HepG2 (cell line): Measurements from ENCODE around the gene CD276. TPM values are rescaled to one million over a fixed set of nuclear protein-coding genes. Genes with fewer than 3 reads are reported as not detected.
A peak's percentile ranks its signal among the peaks of the same experiment; 100 is the strongest.

Experiments used
- ATAC-seq: fragments of 200-7000 bp; cut with Tn5 transposase; 3 replicates; pipeline ENCODE4 v1.9.1; 2020; ENCODE audit warnings: mild to moderate bottlenecking, moderate library complexity
- BruUV-seq: library from RNA; stranded (reverse); fragments of 400-500 nt; replicated peaks from 2 replicates; lab custom pipeline; 2021; lab: Mats Ljungman, UMichigan
- CTCF ChIA-PET: fragments of 300-600 bp; formaldehyde crosslinking; extraction: SDS; loops from one replicate; lab custom pipeline; 2021; ENCODE audit warnings: low total read pairs, inconsistent platforms, low intra/inter-chr PET ratio; lab: Yijun Ruan, JAX
- POLR2A ChIA-PET: fragments of 350-600 bp; sonication (Branson Sonifier 250); formaldehyde crosslinking; loops from one replicate; lab custom pipeline; 2020; ENCODE audit warnings: antibody characterized with exemption, inconsistent platforms; lab: Yijun Ruan, JAX
- DNase-seq: peaks from one replicate; pipeline ENCODE4 v3.0.0-alpha.2; 2015; ENCODE audit warnings: low spot score
- FAIRE-seq: peaks from 3 replicates; lab custom pipeline; 2011; peaks lifted over from hg19 to GRCh38; lab: Jason Lieb, UNC
- H2AFZ ChIP-seq: one replicate; pipeline ENCODE4 v1.6.1; 2011; ENCODE audit warnings: low read length, inconsistent platforms
- H3K27ac ChIP-seq: fragments of 300-600 bp; 3 replicates; pipeline ENCODE4 v1.8.0; 2011; ENCODE audit warnings: mixed run types, mild to moderate bottlenecking, mixed read lengths, low read length, inconsistent platforms; ENCODE audit not compliant: insufficient read depth; ENCODE audit errors: extremely low read length
- H3K27me3 ChIP-seq, 2 experiments: fragments of 200-600 bp in 1 of 2; 2 replicates in 1 of 2; 3 replicates in 1 of 2; pipeline versions ENCODE4 v1.6.0 to v1.8.0; 2011; ENCODE audit warnings: low read length in 2 of 2, mild to moderate bottlenecking in 2 of 2, moderate library complexity in 2 of 2, inconsistent platforms in 1 of 2; ENCODE audit not compliant: insufficient read depth in 2 of 2, control insufficient read depth in 1 of 2
- H3K36me3 ChIP-seq, 2 experiments: fragments of 200-600 bp in 1 of 2; replicated peaks in 1 of 2; 2 replicates in 1 of 2; 3 replicates in 1 of 2; pipeline versions ENCODE4 v1.5.1 to v1.8.0; 2011; ENCODE audit warnings: low read length in 2 of 2, inconsistent platforms in 1 of 2; ENCODE audit not compliant: insufficient read depth in 2 of 2, control insufficient read depth in 1 of 2
- H3K4me1 ChIP-seq: 2 replicates; pipeline ENCODE4 v1.5.1; 2012; ENCODE audit warnings: low read length, inconsistent platforms; ENCODE audit not compliant: insufficient read depth
- H3K4me2 ChIP-seq: 2 replicates; pipeline ENCODE4 v1.6.0; 2011; ENCODE audit warnings: low read depth, low read length, inconsistent platforms
- H3K4me3 ChIP-seq, 3 experiments: fragments of 200-600 bp in 1 of 3; sonication (generic), shearing (Covaris generic) in 1 of 3; replicated peaks in 1 of 3; 2 replicates each; pipeline ENCODE4 v1.5.1; 2011 to 2016; ENCODE audit warnings: low read length in 3 of 3, inconsistent platforms in 2 of 3, low read depth in 2 of 3, mild to moderate bottlenecking in 2 of 3, control low read depth in 1 of 3, mixed read lengths in 1 of 3; ENCODE audit not compliant: insufficient read depth in 1 of 3
- H3K79me2 ChIP-seq: one replicate; pipeline ENCODE4 v1.6.1; 2011; ENCODE audit warnings: low read length, inconsistent platforms; ENCODE audit not compliant: insufficient read depth
- H3K9ac ChIP-seq: 2 replicates; pipeline ENCODE4 v1.6.0; 2011; ENCODE audit warnings: mild to moderate bottlenecking, low read depth, low read length, inconsistent platforms; ENCODE audit not compliant: insufficient read depth
- H3K9me3 ChIP-seq: 2 replicates; pipeline ENCODE4 v1.5.1; 2012; ENCODE audit warnings: mild to moderate bottlenecking, low read length
- H4K20me1 ChIP-seq: 2 replicates; pipeline ENCODE4 v1.6.0; 2011; ENCODE audit warnings: inconsistent platforms, mild to moderate bottlenecking, low read length, moderate library complexity; ENCODE audit not compliant: insufficient read depth
- AFF4 ChIP-seq: sonication (generic); formaldehyde crosslinking; IDR thresholded peaks from 2 replicates; pipeline ENCODE4 v1.4.0; 2020; ENCODE audit warnings: missing genetic modification reagents
- CTCF ChIP-seq: sonication (generic); formaldehyde crosslinking; IDR thresholded peaks from 2 replicates; pipeline ENCODE4 v1.5.0; 2020; ENCODE audit warnings: mild to moderate bottlenecking, missing genetic modification reagents, moderate library complexity
- DMTF1 ChIP-seq: sonication (generic); formaldehyde crosslinking; IDR thresholded peaks from 2 replicates; pipeline ENCODE4 v1.4.0; 2020; ENCODE audit warnings: mild to moderate bottlenecking, missing genetic modification reagents
- E2F2 ChIP-seq: sonication (generic); formaldehyde crosslinking; IDR thresholded peaks from 2 replicates; pipeline ENCODE4 v1.4.0; 2020; ENCODE audit warnings: missing genetic modification reagents, borderline replicate concordance
- RFX1 ChIP-seq: fragments of 450-650 bp; IDR thresholded peaks from 2 replicates; pipeline ENCODE4 v1.6.1; 2017
- SRF ChIP-seq: IDR thresholded peaks from 2 replicates; pipeline ENCODE4 v1.6.1; 2011; ENCODE audit warnings: mild to moderate bottlenecking, low read depth, low read length, moderate library complexity
- TBX2 ChIP-seq: sonication (generic); formaldehyde crosslinking; IDR thresholded peaks from 2 replicates; pipeline ENCODE4 v1.5.0; 2020; ENCODE audit warnings: missing genetic modification reagents, mild to moderate bottlenecking, borderline replicate concordance
- TFAP4 ChIP-seq: sonication (generic); IDR thresholded peaks from 2 replicates; pipeline ENCODE4 v1.6.1; 2016; ENCODE audit warnings: low read depth, borderline replicate concordance
- ZNF569 ChIP-seq: sonication (generic); formaldehyde crosslinking; IDR thresholded peaks from 2 replicates; pipeline ENCODE4 v1.5.0; 2020; ENCODE audit warnings: mild to moderate bottlenecking, missing genetic modification reagents, moderate library complexity, borderline replicate concordance
- WGBS: methylation state at CpG from one replicate; pipeline ENCODE4 v1.1.6; 2017; ENCODE audit warnings: low lambda C conversion rate; 5-methylcytosine and 5-hydroxymethylcytosine counted together
- in situ Hi-C: cut with HindIII; loops from 2 replicates; pipeline ENCODE4 v1.10.0; 2017; ENCODE audit warnings: low pct_unique_long_range_greater_than_20kb; ENCODE audit not compliant: extremely low pct_ligation_motif_present
- intact Hi-C: fragments of 100-400 bp; cut with micrococcal nuclease; formaldehyde crosslinking; loops from one replicate; pipeline ENCODE4 v1.10.0; 2022; ENCODE audit not compliant: unreplicated experiment
- polyA plus RNA-seq, 8 experiments: library from polyadenylated mRNA; depleted of rRNA in 3 of 8; stranded (reverse) in 7 of 8; unstranded in 1 of 8; fragments of >200 nt; fragmentation: Illumina TruSeq in 4 of 8; extraction: Trizol in 4 of 8; gene quantifications; 2 replicates each; pipeline versions ENCODE4 v1.2.1 to v1.2.3, GENCODE V29; 2011 to 2016; ENCODE audit warnings: low read depth in 4 of 8, missing spikeins in 1 of 8, mixed read lengths in 1 of 8; ENCODE audit not compliant: insufficient read depth in 1 of 8
- total RNA-seq, 5 experiments: library from RNA; depleted of rRNA; stranded (reverse); fragments of >200 nt; fragmentation: Illumina TruSeq; extraction: Trizol; gene quantifications; 2 replicates each; pipeline ENCODE4 v1.2.3, GENCODE V29; 2016; ENCODE audit warnings: low read depth in 1 of 5

The CD276 gene
- total and polyA plus RNA-seq, 2 of the 13 experiments (the other 11 are each of a cell fraction or from before 2014, with no cell fraction given): 24.6 to 55.2 TPM

- Histone ChIP-seq H3K27me3 (no peaks in the 10 kb centered on the region), H3K27ac (no peak overlapping the region), H3K9ac (no peak overlapping the region), H3K36me3 (peaks cover 6 to 16% of the 10 kb centered on the region in 2 experiments; a peak in 4 of 5 replicates), H3K4me3 (no peak overlapping the region), H3K79me2 (peaks cover 9% of the 10 kb centered on the region), H2AFZ (no peak overlapping the region), H3K4me1 (peaks cover 9% of the 10 kb centered on the region), H3K4me2 (no peak overlapping the region), H3K9me3 (no peaks in the 10 kb centered on the region), H4K20me1 (peaks cover 13% of the 10 kb centered on the region; the same call in 1 of the 2 replicates)
- ChIA-PET POLR2A (no interaction called here), CTCF (interaction anchor here (0.8 to 2.6 kb wide), 7 partner anchors 12 to 394 kb away, joined by 3 to 69 read pairs (median 11); partner anchors contain the start of gene CD276)
- FAIRE-seq (peak; percentile 63), ATAC-seq (peak; percentile 78), DNase-seq (peak; percentile 65)
- no TSS peak for BruUV-seq
- intact Hi-C loops: loop anchor here (1.0 to 5.0 kb wide), 3 partner anchors 23 to 140 kb away; no protein-coding TSS in a partner anchor
- in situ Hi-C loops: loop anchor here (10.0 kb wide), 1 partner anchor 395 kb away; no protein-coding TSS in a partner anchor
- 33% methylated on average over 10 of the region's 13 CpGs for WGBS
- TF ChIP-seq CTCF (CRISPR knock-in tag): peak; percentile 89
- no peak for TF ChIP-seq RFX1
- TF ChIP-seq SRF: no peak
- no peak for TF ChIP-seq TBX2 (CRISPR knock-in tag)
- no peak for TF ChIP-seq DMTF1 (CRISPR knock-in tag)
- TF ChIP-seq AFF4 (CRISPR knock-in tag): no peak
- TF ChIP-seq E2F2 (CRISPR knock-in tag): no peak
- no peak for TF ChIP-seq TFAP4
- no peak for TF ChIP-seq ZNF569 (CRISPR knock-in tag)
Measured at GRCh38 chr15:73700041-73700842, 16.1 kb downstream of the CD276 start.
